GM10248 (cell line): ENCODE results near the gene RAB29.
A peak's percentile ranks its signal among the peaks of the same experiment; 100 is the strongest.

Experiments used
- CTCF ChIA-PET: fragments of 300-600 bp; sonication (Branson Sonifier 250); formaldehyde crosslinking; extraction: SDS; loops from one replicate; lab custom pipeline; 2021; ENCODE audit warnings: antibody characterized with exemption; lab: Yijun Ruan, JAX
- POLR2A ChIA-PET: fragments of 350-650 bp; sonication (Branson Sonifier 250); formaldehyde crosslinking; extraction: SDS; loops from one replicate; lab custom pipeline; 2020; ENCODE audit warnings: antibody characterized with exemption; lab: Yijun Ruan, JAX
- DNase-seq: peaks from one replicate; pipeline ENCODE4 v3.0.0; 2012; ENCODE audit errors: extremely low spot score
- TF ChIP-seq, protein P1 (sequence below): IDR thresholded peaks from 2 replicates; pipeline ENCODE4 v1.5.1; 2012; ENCODE audit warnings: mild to moderate bottlenecking, low read depth; ENCODE audit errors: extremely low read depth, missing control alignments, control extremely low read depth

Gene RAB29

GRCh38 chr1:205798577-205798976, 23.3 kb upstream of the RAB29 start:
- ChIA-PET POLR2A (no interaction called here), CTCF (interaction anchor here (2.0 kb wide), 1 partner anchor 179 kb away, joined by 7 read pairs; no protein-coding TSS in a partner anchor)
- TF ChIP-seq, protein P1, sequence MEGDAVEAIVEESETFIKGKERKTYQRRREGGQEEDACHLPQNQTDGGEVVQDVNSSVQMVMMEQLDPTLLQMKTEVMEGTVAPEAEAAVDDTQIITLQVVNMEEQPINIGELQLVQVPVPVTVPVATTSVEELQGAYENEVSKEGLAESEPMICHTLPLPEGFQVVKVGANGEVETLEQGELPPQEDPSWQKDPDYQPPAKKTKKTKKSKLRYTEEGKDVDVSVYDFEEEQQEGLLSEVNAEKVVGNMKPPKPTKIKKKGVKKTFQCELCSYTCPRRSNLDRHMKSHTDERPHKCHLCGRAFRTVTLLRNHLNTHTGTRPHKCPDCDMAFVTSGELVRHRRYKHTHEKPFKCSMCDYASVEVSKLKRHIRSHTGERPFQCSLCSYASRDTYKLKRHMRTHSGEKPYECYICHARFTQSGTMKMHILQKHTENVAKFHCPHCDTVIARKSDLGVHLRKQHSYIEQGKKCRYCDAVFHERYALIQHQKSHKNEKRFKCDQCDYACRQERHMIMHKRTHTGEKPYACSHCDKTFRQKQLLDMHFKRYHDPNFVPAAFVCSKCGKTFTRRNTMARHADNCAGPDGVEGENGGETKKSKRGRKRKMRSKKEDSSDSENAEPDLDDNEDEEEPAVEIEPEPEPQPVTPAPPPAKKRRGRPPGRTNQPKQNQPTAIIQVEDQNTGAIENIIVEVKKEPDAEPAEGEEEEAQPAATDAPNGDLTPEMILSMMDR: no peak
- DNase-seq: no peak

DNA sequence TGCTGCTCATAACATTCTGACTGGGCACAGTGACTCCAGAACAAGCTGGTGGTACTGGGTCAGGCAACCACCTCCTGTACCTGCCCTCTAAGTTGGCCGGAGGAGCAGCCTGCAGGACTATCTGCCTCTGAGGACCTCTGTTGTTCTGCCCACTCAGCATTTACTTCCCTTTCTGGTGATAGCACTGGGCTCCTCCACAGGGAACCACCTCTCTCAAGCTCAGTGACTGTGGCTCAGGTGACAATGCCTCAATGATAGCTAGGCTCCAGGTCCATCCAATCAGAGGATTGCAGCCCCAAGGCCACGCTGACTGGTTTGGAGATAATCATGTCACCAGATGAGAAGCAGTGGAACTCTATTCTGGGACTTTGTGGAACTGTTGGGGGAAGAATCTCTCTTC, 21.9 kb upstream of the RAB29 start:
- TF ChIP-seq, protein P1: no peak
- ChIA-PET CTCF (interaction anchor here (1.1 to 2.0 kb wide), 4 partner anchors 10 to 180 kb away, joined by 3 to 7 read pairs (median 4); no protein-coding TSS in a partner anchor), POLR2A (no interaction called here)
- DNase-seq: no peak

DNA sequence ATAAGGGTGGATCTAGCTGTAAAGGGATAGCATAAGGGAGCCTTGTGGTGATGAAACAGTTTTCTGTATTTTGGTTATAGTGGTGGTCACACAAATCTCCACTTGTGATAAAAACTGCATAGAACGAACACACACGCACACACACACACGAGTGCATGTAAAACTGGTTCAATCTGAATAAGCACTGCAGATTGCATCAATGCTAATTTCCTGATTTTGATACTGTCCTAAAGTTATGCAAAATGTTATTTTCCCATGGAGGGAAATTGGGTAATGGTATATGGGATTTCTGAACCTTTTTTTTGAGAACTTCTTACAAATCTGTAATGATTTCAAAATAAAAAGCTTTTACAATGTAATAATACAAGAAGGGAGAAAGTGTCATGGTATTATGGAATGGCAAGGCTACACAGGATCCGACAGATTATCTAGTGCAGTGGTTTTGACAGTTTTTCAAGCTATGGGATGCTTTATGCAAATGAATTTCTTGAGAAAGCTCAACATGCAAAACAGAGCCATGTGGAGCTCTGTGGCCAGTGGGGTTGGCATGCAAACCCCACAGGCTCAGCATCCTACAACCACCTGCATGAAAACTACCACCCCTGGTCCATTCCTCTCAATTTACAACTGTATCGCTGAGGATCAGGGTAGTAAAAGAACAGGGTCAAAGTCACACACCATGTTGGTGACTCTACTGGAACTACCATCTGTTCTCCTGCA, 18.9 kb upstream of the RAB29 start:
- TF ChIP-seq, protein P1: no peak
- ChIA-PET CTCF (interaction anchor here (0.8 to 7.4 kb wide), 6 partner anchors 18 to 190 kb away, joined by 3 to 168 read pairs (median 28); partner anchors contain the start of gene RAB29), POLR2A (no interaction called here)
- DNase-seq: no peak

- ChIA-PET POLR2A (no interaction called here), CTCF (interaction anchor here (0.8 to 7.4 kb wide), 17 partner anchors 7 to 244 kb away, joined by 3 to 168 read pairs (median 10); partner anchors contain the start of gene RAB29)
- TF ChIP-seq, protein P1: no peak
- DNase-seq: no peak
These were observed 17.8 kb upstream of the RAB29 start for GRCh38 chr1:205792961-205793673.

DNA sequence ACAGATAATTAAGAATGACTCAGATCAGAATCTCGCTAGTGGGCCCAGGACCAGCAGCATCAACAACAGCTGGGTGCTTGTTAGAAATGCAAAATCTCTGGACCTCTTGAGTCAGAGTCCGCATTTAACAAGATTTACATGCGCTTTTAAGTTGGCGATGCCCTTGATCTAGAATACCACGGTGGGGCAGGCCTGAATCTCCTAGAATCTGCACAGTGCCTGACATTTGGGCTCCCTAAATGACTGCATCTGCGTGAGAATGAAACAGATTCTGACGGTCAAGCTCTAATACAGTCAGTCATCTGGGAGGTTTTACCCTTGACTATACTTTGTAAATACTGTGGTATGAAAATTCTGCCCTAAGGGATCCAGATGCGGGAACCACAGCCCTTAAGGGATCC, 17.2 kb upstream of the RAB29 start:
- TF ChIP-seq, protein P1: no peak
- DNase-seq: no peak
- CTCF ChIA-PET: interaction anchor here (0.7 to 7.4 kb wide), 40 partner anchors 8 to 346 kb away, joined by 3 to 168 read pairs (median 4); partner anchors contain the start of genes RAB29 and RAB7B
- POLR2A ChIA-PET: no interaction called here

- CTCF ChIA-PET: interaction anchor here (0.6 to 7.4 kb wide), 45 partner anchors 8 to 347 kb away, joined by 3 to 168 read pairs (median 4); partner anchors contain the start of genes RAB29 and RAB7B
- TF ChIP-seq, protein P1: peak; percentile 75
- DNase-seq: peak; percentile 77
- POLR2A ChIA-PET: no interaction called here
These were observed 16.4 kb upstream of the RAB29 start for GRCh38 chr1:205791568-205792180.
